ENCODE measurements around the gene SLC6A19. TPM values are rescaled to one million over a fixed set of nuclear protein-coding genes. Genes with fewer than 3 reads are reported as not detected.

SLC6A19 gene
- total and polyA plus RNA-seq, 10 of the 15 experiments (the other 5 are each of a cell fraction or from before 2014, with no cell fraction given), result 0.01 to 0.03 TPM; not detected in 8

DNA sequence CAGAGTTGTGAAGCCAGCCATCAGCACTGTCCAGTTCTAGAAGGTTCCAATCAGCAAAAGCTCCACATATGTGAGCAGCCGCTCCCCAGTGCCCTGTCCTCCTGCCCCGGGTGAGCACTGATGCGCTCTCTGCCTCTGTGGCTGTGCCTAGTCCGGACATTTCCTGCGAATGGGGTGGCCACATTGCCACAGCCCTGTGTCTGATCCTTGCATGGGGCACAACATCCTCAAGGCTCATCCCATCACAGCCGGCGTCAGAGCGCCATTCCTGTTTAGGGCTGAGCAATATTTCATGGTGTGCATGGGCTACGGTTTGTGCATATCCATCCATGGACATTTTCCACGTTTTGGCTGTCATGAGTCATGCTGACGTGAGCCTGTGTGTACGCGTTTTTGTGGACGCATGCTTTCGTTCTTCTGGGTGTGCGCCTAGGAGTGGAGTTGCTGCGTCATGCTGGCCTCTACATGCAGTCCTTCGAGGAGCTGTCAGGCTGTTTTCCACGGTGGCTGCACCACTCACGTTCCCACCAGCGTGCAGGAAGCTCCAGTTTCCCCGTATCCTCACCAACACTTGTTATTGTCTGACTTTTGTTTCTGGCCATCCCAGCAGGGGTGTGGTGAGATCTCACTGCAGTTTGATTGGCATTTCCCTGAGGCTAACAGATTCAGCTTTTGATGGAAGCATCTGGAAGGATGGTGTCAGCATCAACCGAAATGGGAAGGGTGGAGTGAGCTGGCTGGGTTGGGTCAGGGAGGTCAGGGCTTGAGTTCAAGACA lies 14.1 kb downstream of the SLC6A19 start:
- FAIRE-seq, result no peak
- in situ Hi-C loops (cut with MboI), result no loop called here

DNA sequence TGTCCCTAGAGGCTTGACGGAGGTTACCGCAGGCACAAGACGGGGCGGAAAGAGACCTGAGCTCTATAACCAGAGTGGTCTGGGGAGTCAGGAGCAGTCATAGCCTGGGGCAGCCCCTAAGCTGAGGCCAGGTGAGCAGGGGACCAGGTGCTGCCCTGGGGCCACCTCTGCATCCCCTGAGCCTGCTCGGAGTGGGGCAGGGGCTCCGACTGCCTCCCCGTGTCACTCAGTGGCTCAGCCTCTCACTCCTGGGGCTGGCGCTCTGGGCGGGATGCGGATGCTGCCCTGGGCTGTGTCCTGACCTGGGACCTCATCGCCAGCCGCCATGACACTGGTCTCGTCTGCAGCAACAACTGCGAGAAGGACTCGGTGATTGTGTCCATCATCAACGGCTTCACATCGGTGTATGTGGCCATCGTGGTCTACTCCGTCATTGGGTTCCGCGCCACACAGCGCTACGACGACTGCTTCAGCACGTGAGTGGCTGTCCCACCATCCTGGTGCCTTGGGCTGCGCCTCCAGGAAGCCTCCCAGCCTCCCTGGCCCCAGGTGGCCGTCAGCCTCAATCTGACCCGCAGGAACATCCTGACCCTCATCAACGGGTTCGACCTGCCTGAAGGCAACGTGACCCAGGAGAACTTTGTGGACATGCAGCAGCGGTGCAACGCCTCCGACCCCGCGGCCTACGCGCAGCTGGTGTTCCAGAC lies 15.0 kb downstream of the SLC6A19 start:
- RAD21 ChIA-PET (ENCODE audit: unreplicated experiment), result no interaction called here
- WGBS (ENCODE audit: insufficient coverage, insufficient replicate concordance, low lambda C conversion rate, missing lambda C conversion rate), result 78% methylated on average over 38 of the region's 38 CpGs

More for the DNA sequence above, 14.1 kb downstream of the SLC6A19 start:
- ChIA-PET RAD21 (ENCODE audit: unreplicated experiment) (no interaction called here), POLR2A (no interaction called here), CTCF (no interaction called here), SMC1A (ENCODE audit: uncharacterized antibody, unreplicated experiment) (no interaction called here)
- no peaks in the 10 kb centered on the region; a peak in 1 of 4 replicates for H3K27me3 ChIP-seq (replicated peaks in 1 of 2; ENCODE audit: control insufficient read depth in 2 of 2, insufficient read depth in 2 of 2, low read length in 1 of 2)
- TF ChIP-seq TBL1XR1 (IDR thresholded peaks at IDR 0.05; ENCODE audit: low read depth, low read length), result no peak
- no peak for TF ChIP-seq MTA3 (IDR thresholded peaks at IDR 0.05; ENCODE audit: borderline replicate concordance, low read length)
- no peak for TF ChIP-seq SMAD1 (IDR thresholded peaks at IDR 0.05; ENCODE audit: low read depth, partially characterized antibody)
- no peak for TF ChIP-seq SMARCA5 (IDR thresholded peaks at IDR 0.05)
- TF ChIP-seq STAT1 (conservative IDR thresholded peaks at IDR 0.05), result no peak
- no peak for TF ChIP-seq LARP7 (IDR thresholded peaks at IDR 0.05)
- H3K4me1 ChIP-seq (ENCODE audit: control insufficient read depth, insufficient read depth, low read length), result no peaks in the 10 kb centered on the region
- intact Hi-C loops (cut with micrococcal nuclease; ENCODE audit: unreplicated experiment), result no loop called here
- no peak overlapping the region for H3K4me3 ChIP-seq
- H3K79me2 ChIP-seq (ENCODE audit: control insufficient read depth, insufficient read depth, low read length), result no peaks in the 10 kb centered on the region
- H3K9ac ChIP-seq (ENCODE audit: control insufficient read depth, insufficient read depth, low read length), result no peak overlapping the region
- H3K4me2 ChIP-seq (ENCODE audit: control insufficient read depth, insufficient read depth), result no peak overlapping the region
- H3K36me3 ChIP-seq (ENCODE audit: control insufficient read depth in 2 of 2, insufficient read depth in 2 of 2, low read length in 1 of 2), result no peaks in the 10 kb centered on the region
- no peaks in the 10 kb centered on the region for H4K20me1 ChIP-seq (ENCODE audit: control insufficient read depth, insufficient read depth)
- ATAC-seq (no peak), DNase-seq (ENCODE audit: low read depth, low spot score) (no peak)
- no peak overlapping the region for H3K27ac ChIP-seq (ENCODE audit: control insufficient read depth, insufficient read depth)
- H2AFZ ChIP-seq (ENCODE audit: control insufficient read depth, low read depth, low read length), result no peak overlapping the region
- BruUV-seq (replicated peaks), result no TSS peak
- 56% methylated on average over 23 of the region's 23 CpGs for WGBS (ENCODE audit: insufficient coverage, insufficient replicate concordance, low lambda C conversion rate, missing lambda C conversion rate)
- H3K9me3 ChIP-seq (replicated peaks; ENCODE audit: control insufficient read depth, insufficient read depth, low read length), result no peaks in the 10 kb centered on the region; the same call in 2 of the 3 replicates

More for the DNA sequence above, 15.0 kb downstream of the SLC6A19 start:
- H2AFZ ChIP-seq (ENCODE audit: control insufficient read depth, low read depth, low read length), result no peak overlapping the region
- no peak overlapping the region for H3K27ac ChIP-seq (ENCODE audit: control insufficient read depth, insufficient read depth)
- in situ Hi-C loops (cut with MboI), result no loop called here
- CTCF ChIA-PET, result no interaction called here
- no peaks in the 10 kb centered on the region; the same call in 2 of the 3 replicates for H3K9me3 ChIP-seq (replicated peaks; ENCODE audit: control insufficient read depth, insufficient read depth, low read length)
- POLR2A ChIA-PET, result no interaction called here
- intact Hi-C loops (cut with micrococcal nuclease; ENCODE audit: unreplicated experiment), result no loop called here
- no peaks in the 10 kb centered on the region for H3K79me2 ChIP-seq (ENCODE audit: control insufficient read depth, insufficient read depth, low read length)
- ATAC-seq (no peak), FAIRE-seq (no peak), DNase-seq (ENCODE audit: low read depth, low spot score) (no peak)
- TF ChIP-seq NRF1 (conservative IDR thresholded peaks at IDR 0.05; ENCODE audit: low read depth, low read length) (no peak), CBFB (IDR thresholded peaks at IDR 0.05; ENCODE audit: low read depth) (no peak), HDGF (IDR thresholded peaks at IDR 0.05) (no peak), RFX5 (IDR thresholded peaks at IDR 0.05; ENCODE audit: low read depth, low read length) (no peak), HCFC1 (IDR thresholded peaks at IDR 0.05; ENCODE audit: low read length) (no peak)
- no peak overlapping the region for H3K4me2 ChIP-seq (ENCODE audit: control insufficient read depth, insufficient read depth)
- SMC1A ChIA-PET (ENCODE audit: uncharacterized antibody, unreplicated experiment), result no interaction called here
- no peaks in the 10 kb centered on the region for H3K36me3 ChIP-seq (ENCODE audit: control insufficient read depth in 2 of 2, insufficient read depth in 2 of 2, low read length in 1 of 2)
- no peaks in the 10 kb centered on the region for H3K4me1 ChIP-seq (ENCODE audit: control insufficient read depth, insufficient read depth, low read length)
- no peaks in the 10 kb centered on the region; a peak in 1 of 4 replicates for H3K27me3 ChIP-seq (replicated peaks in 1 of 2; ENCODE audit: control insufficient read depth in 2 of 2, insufficient read depth in 2 of 2, low read length in 1 of 2)
- no peak overlapping the region for H3K4me3 ChIP-seq
- H4K20me1 ChIP-seq (ENCODE audit: control insufficient read depth, insufficient read depth), result no peaks in the 10 kb centered on the region
- no TSS peak for BruUV-seq (replicated peaks)
- no peak overlapping the region for H3K9ac ChIP-seq (ENCODE audit: control insufficient read depth, insufficient read depth, low read length)

Measured in GM12878 (cell line).